BJ (cell line): ENCODE measurements around the gene TC2N. TPM values are rescaled to one million over a fixed set of nuclear protein-coding genes. Genes with fewer than 3 reads are reported as not detected.

Experiments used
- CTCF ChIA-PET: fragments of 350-600 bp; formaldehyde crosslinking; extraction: SDS; loops from one replicate; lab custom pipeline; 2021; ENCODE audit warnings: antibody characterized with exemption, inconsistent platforms; lab: Yijun Ruan, JAX
- POLR2A ChIA-PET: fragments of 300-600 bp; sonication (Branson Sonifier 250); formaldehyde crosslinking; extraction: SDS; loops from one replicate; lab custom pipeline; 2021; ENCODE audit warnings: antibody characterized with exemption; lab: Charles Lee
- DNase-seq: peaks from one replicate; pipeline ENCODE4 v3.0.0-alpha.2; 2011; ENCODE audit warnings: low read depth
- H3K27me3 ChIP-seq: 2 replicates; pipeline ENCODE4 v1.6.0; 2011; ENCODE audit warnings: low read length; ENCODE audit not compliant: control insufficient read depth, insufficient read depth
- H3K36me3 ChIP-seq: 2 replicates; pipeline ENCODE4 v1.5.1; 2011; ENCODE audit warnings: low read length; ENCODE audit not compliant: control insufficient read depth, insufficient read depth
- H3K4me3 ChIP-seq: 2 replicates; pipeline ENCODE4 v1.5.1; 2011; ENCODE audit warnings: low read depth, mild to moderate bottlenecking, control low read depth, low read length
- polyA plus RNA-seq: library from polyadenylated mRNA; depleted of rRNA; stranded (reverse); fragments of >200 nt; gene quantifications from 2 replicates; pipeline ENCODE4 v1.2.3, GENCODE V29; 2011
- TF ChIP-seq, protein P1 (sequence below): IDR thresholded peaks from 2 replicates; pipeline ENCODE4 v1.5.1; 2011; ENCODE audit warnings: low read depth, mild to moderate bottlenecking, control low read depth, inconsistent platforms, low read length, moderate library complexity; ENCODE audit not compliant: insufficient read depth

TC2N gene
- polyA plus RNA-seq, 1 experiment = 0.05 TPM

DNA sequence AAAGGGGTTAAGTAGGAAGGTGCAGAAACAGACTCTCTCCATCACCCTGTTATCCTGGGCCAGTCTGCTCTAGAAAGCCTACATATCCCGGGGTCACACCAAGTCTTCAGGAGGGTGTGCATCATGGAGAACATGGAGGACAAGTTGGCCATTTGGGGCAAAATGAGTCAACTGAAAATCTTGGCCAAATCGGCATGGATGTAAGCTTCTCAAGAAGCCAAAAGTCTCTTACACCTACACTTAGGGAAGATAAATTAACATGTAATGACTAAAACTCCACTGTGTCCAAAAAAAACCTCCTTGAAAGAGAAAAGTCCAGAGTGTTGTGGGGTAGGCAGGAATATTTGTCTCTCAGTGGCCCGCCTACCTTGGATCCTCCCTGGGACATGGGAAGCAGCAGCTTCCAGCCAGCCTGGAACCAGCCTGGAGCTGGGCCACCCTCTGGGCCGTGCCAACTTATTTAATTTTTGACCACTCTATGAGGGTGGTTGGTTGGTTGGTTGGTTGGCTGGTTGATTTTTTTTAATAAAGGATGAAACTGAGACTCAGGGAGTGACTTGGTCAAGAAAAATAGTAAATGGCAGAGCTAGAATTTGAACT lies 17.9 kb upstream of the TC2N start:
- Histone ChIP-seq H3K27me3 (no peaks in the 10 kb centered on the region), H3K36me3 (peaks cover 40% of the 10 kb centered on the region), H3K4me3 (no peak overlapping the region)
- ChIA-PET POLR2A (no interaction called here), CTCF (no interaction called here)
- no peak for DNase-seq
- TF ChIP-seq, protein P1, sequence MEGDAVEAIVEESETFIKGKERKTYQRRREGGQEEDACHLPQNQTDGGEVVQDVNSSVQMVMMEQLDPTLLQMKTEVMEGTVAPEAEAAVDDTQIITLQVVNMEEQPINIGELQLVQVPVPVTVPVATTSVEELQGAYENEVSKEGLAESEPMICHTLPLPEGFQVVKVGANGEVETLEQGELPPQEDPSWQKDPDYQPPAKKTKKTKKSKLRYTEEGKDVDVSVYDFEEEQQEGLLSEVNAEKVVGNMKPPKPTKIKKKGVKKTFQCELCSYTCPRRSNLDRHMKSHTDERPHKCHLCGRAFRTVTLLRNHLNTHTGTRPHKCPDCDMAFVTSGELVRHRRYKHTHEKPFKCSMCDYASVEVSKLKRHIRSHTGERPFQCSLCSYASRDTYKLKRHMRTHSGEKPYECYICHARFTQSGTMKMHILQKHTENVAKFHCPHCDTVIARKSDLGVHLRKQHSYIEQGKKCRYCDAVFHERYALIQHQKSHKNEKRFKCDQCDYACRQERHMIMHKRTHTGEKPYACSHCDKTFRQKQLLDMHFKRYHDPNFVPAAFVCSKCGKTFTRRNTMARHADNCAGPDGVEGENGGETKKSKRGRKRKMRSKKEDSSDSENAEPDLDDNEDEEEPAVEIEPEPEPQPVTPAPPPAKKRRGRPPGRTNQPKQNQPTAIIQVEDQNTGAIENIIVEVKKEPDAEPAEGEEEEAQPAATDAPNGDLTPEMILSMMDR = no peak

- Histone ChIP-seq H3K4me3 (no peak overlapping the region), H3K27me3 (no peaks in the 10 kb centered on the region), H3K36me3 (peaks cover 35% of the 10 kb centered on the region)
- TF ChIP-seq, protein P1 = no peak
- ChIA-PET CTCF (no interaction called here), POLR2A (no interaction called here)
- DNase-seq = no peak
These were observed 17.3 kb upstream of the TC2N start for GRCh38 chr14:91884664-91885063.

GRCh38 chr14:91883753-91884152 lies 16.4 kb upstream of the TC2N start:
- no peaks in the 10 kb centered on the region for H3K27me3 ChIP-seq
- ChIA-PET POLR2A (no interaction called here), CTCF (interaction anchor here (1.1 kb wide), 1 partner anchor 8 kb away, joined by 7 read pairs; no protein-coding TSS in a partner anchor)
- no peak overlapping the region for H3K4me3 ChIP-seq
- TF ChIP-seq, protein P1 = no peak
- DNase-seq = no peak
- H3K36me3 ChIP-seq = peaks cover 33% of the 10 kb centered on the region

- ChIA-PET CTCF (interaction anchor here (1.1 to 1.2 kb wide), 2 partner anchors 9 to 11 kb away, joined by 3 to 7 read pairs; no protein-coding TSS in a partner anchor), POLR2A (no interaction called here)
- Histone ChIP-seq H3K4me3 (no peak overlapping the region), H3K36me3 (peaks cover 35% of the 10 kb centered on the region), H3K27me3 (no peaks in the 10 kb centered on the region)
- no peak for DNase-seq
- TF ChIP-seq, protein P1 = no peak
These were observed 15.4 kb upstream of the TC2N start for GRCh38 chr14:91882776-91883175.

- peaks cover 38% of the 10 kb centered on the region for H3K36me3 ChIP-seq
- CTCF ChIA-PET = interaction anchor here (1.1 to 1.2 kb wide), 2 partner anchors 10 to 11 kb away, joined by 3 to 7 read pairs; no protein-coding TSS in a partner anchor
- POLR2A ChIA-PET = no interaction called here
These were observed 15.0 kb upstream of the TC2N start for GRCh38 chr14:91882369-91882768.

More at GRCh38 chr14:91882369-91882768, 15.0 kb upstream of the TC2N start:
- no peak for DNase-seq
- Histone ChIP-seq H3K4me3 (no peak overlapping the region), H3K27me3 (no peaks in the 10 kb centered on the region)
- TF ChIP-seq, protein P1 = no peak
